Measurements from ENCODE around the gene TSC2. TPM values are rescaled to one million over a fixed set of nuclear protein-coding genes. Genes with fewer than 3 reads are reported as not detected.

Gene TSC2
- total and polyA plus RNA-seq, 9 of the 15 experiments (the other 6 are each of a cell fraction or from before 2014, with no cell fraction given), result 1.3 to 68.1 (median 16.6) TPM

DNA sequence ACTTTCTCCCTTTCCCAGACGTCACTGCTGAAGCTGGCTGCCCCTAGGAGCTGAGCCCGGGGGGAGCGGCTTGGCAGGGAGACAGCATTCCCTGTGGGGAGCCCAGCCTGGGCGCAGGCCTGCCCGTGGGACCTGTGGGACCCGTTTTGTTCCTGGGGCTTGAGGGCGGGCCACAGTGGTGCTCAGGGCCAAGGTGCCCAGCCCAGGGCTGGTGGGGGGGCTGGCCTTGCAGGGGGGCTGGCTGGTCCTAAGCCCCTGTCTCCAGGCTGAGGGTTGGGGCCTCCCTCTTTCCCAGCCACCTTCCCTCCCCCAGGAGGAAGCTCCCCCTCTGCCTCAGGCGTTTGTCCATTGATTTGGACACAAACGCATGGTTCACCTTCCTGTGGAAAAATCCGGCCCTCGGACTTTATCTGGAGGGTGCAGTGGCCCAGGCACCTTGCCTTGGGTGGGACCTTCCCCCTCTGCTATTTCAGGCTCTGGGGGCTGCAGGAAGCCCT is 16.7 kb upstream of the TSC2 start:
- ChIA-PET CTCF (ENCODE audit: low intra/inter-chr PET ratio) (no interaction called here), POLR2A (interaction anchor here (0.6 to 1.5 kb wide), 3 partner anchors 49 to 1087 kb away, joined by 3 to 6 read pairs (median 4); partner anchors contain the start of gene TRAF7)
- H3K4me3 ChIP-seq, result no peak overlapping the region
- no TSS peak for BruUV-seq (replicated peaks)
- peaks cover 25% of the 10 kb centered on the region for H3K79me2 ChIP-seq (ENCODE audit: control insufficient read depth, insufficient read depth, low read length)
- peaks cover 25 to 86% of the 10 kb centered on the region in 2 experiments for H3K4me1 ChIP-seq (replicated peaks in 1 of 2; ENCODE audit: control insufficient read depth in 2 of 2, insufficient read depth in 2 of 2, low read length in 2 of 2)
- TF ChIP-seq, protein P1, sequence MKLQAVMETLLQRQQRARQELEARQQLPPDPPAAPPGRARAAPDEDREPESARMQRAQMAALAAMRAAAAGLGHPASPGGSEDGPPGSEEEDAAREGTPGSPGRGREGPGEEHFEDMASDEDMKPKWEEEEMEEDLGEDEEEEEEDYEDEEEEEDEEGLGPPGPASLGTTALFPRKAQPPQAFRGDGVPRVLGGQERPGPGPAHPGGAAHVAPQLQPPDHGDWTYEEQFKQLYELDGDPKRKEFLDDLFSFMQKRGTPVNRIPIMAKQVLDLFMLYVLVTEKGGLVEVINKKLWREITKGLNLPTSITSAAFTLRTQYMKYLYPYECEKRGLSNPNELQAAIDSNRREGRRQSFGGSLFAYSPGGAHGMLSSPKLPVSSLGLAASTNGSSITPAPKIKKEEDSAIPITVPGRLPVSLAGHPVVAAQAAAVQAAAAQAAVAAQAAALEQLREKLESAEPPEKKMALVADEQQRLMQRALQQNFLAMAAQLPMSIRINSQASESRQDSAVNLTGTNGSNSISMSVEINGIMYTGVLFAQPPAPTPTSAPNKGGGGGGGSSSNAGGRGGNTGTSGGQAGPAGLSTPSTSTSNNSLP (IDR thresholded peaks at IDR 0.05; ENCODE audit: borderline replicate concordance, low read depth, low read length), result no peak
- TF ChIP-seq ZNF785 (CRISPR knock-in tag; IDR thresholded peaks at IDR 0.05) (no peak), STAT6 (CRISPR knock-in tag; IDR thresholded peaks at IDR 0.05) (no peak), KAT2B (IDR thresholded peaks at IDR 0.05; ENCODE audit: low read depth, low read length) (no peak), RBBP5 (IDR thresholded peaks at IDR 0.05; ENCODE audit: borderline replicate concordance, insufficient read depth, low read length, poor library complexity, severe bottlenecking) (no peak), NCOA1 (IDR thresholded peaks at IDR 0.05; ENCODE audit: low read depth) (no peak), MEF2A (IDR thresholded peaks at IDR 0.05; ENCODE audit: control insufficient read depth, low read depth, low read length) (no peak), TGIF2 (CRISPR knock-in tag; IDR thresholded peaks at IDR 0.05) (no peak), ZNF263 (CRISPR knock-in tag; IDR thresholded peaks at IDR 0.05; ENCODE audit: borderline replicate concordance) (no peak), ZNF134 (CRISPR knock-in tag; conservative IDR thresholded peaks at IDR 0.05) (no peak), NFATC3 (IDR thresholded peaks at IDR 0.05) (no peak), OTX1 (CRISPR knock-in tag; IDR thresholded peaks at IDR 0.05) (no peak)
- TF ChIP-seq, protein P2, sequence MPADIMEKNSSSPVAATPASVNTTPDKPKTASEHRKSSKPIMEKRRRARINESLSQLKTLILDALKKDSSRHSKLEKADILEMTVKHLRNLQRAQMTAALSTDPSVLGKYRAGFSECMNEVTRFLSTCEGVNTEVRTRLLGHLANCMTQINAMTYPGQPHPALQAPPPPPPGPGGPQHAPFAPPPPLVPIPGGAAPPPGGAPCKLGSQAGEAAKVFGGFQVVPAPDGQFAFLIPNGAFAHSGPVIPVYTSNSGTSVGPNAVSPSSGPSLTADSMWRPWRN (IDR thresholded peaks at IDR 0.05; ENCODE audit: low read depth), result no peak
- TF ChIP-seq, protein P3, sequence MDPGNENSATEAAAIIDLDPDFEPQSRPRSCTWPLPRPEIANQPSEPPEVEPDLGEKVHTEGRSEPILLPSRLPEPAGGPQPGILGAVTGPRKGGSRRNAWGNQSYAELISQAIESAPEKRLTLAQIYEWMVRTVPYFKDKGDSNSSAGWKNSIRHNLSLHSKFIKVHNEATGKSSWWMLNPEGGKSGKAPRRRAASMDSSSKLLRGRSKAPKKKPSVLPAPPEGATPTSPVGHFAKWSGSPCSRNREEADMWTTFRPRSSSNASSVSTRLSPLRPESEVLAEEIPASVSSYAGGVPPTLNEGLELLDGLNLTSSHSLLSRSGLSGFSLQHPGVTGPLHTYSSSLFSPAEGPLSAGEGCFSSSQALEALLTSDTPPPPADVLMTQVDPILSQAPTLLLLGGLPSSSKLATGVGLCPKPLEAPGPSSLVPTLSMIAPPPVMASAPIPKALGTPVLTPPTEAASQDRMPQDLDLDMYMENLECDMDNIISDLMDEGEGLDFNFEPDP (CRISPR knock-in tag; IDR thresholded peaks at IDR 0.05), result no peak
- no peak overlapping the region for H3K4me2 ChIP-seq (ENCODE audit: insufficient read depth, low read length)
- in situ Hi-C loops (cut with MboI), result no loop called here
- ATAC-seq, result no peak
- H4K20me1 ChIP-seq (replicated peaks; ENCODE audit: control insufficient read depth, insufficient read depth, low read length), result 0 out of 2 replicates have a peak, but pooled peaks cover 7% of the 10 kb centered on the region
- no peaks in the 10 kb centered on the region for H3K9me3 ChIP-seq (replicated peaks; ENCODE audit: control insufficient read depth, insufficient read depth, low read depth, low read length)
- WGBS (ENCODE audit: insufficient coverage, low coverage, missing lambda C conversion rate), result 79% methylated on average over 8 of the region's 11 CpGs
- H2AFZ ChIP-seq (ENCODE audit: low read depth, low read length), result no peak overlapping the region
- no peak for FAIRE-seq
- intact Hi-C loops (cut with micrococcal nuclease), result no loop called here
- H3K36me3 ChIP-seq (ENCODE audit: control insufficient read depth, insufficient read depth, low read length), result peaks cover 7% of the 10 kb centered on the region; the same call in 1 of the 3 replicates
- 0 out of 4 replicates have a peak overlapping the region, but pooled peaks of 1 of the 2 experiments have one; percentile 26 for H3K9ac ChIP-seq (ENCODE audit: insufficient read depth in 1 of 2, low read depth in 2 of 2, low read length in 2 of 2)
- no peak overlapping the region for H3K27ac ChIP-seq (ENCODE audit: extremely low read depth, low read depth, low read length)
- H3K9me1 ChIP-seq (ENCODE audit: control insufficient read depth, insufficient read depth, low read length), result peaks cover 3% of the 10 kb centered on the region
- DNase-seq (ENCODE audit: extremely low read depth in 1 of 4, low spot score in 3 of 4), result no peak
- H3K27me3 ChIP-seq (ENCODE audit: control insufficient read depth in 2 of 2, insufficient read depth in 2 of 2, low read length in 2 of 2), result no peaks in the 10 kb centered on the region

Data from K562 (cell line).